Transverse colon (tissue), 4 donors: Measurements from ENCODE around the gene FABP2.

ENCODE experiments used
- CTCF ChIP-seq, 5 experiments: fragments of 200-600 bp in 3 of 5; fragments of 450-650 bp in 2 of 5; sonication (generic) in 3 of 5; IDR thresholded peaks; 1 replicate in 2 of 5; 2 replicates in 3 of 5; pipeline ENCODE4 v1.5.1; 2016 to 2017; ENCODE audit warnings: antibody characterized with exemption in 5 of 5, inconsistent platforms in 3 of 5, mild to moderate bottlenecking in 2 of 5, moderate library complexity in 1 of 5
- EP300 ChIP-seq: sonication (generic); formaldehyde crosslinking; IDR thresholded peaks from one replicate; pipeline ENCODE4 v1.6.1; 2017; ENCODE audit warnings: antibody characterized with exemption, low read depth
- POLR2A ChIP-seq: fragments of 450-650 bp; IDR thresholded peaks from one replicate; pipeline ENCODE4 v1.6.1; 2016; ENCODE audit warnings: antibody characterized with exemption, mild to moderate bottlenecking, moderate library complexity
- POLR2AphosphoS5 ChIP-seq, 3 donors: sonication (generic); formaldehyde crosslinking; IDR thresholded peaks; one replicate each; pipeline ENCODE4 v1.6.1; 2016; ENCODE audit warnings: antibody characterized with exemption in 3 of 3

- TF ChIP-seq POLR2A: no peak
- no peak for TF ChIP-seq CTCF (IDR thresholded peaks at IDR 0.05)
- TF ChIP-seq POLR2AphosphoS5 (IDR thresholded peaks at IDR 0.05): no peak
- no peak for TF ChIP-seq EP300
These were observed 8.7 kb downstream of the FABP2 start for GRCh38 chr4:119313237-119313636.
